Astrocyte (in vitro differentiated cells and primary cell): ENCODE data around the gene KDM4B. TPM values are rescaled to one million over a fixed set of nuclear protein-coding genes. Genes with fewer than 3 reads are reported as not detected.

ENCODE experiments used
- microRNA-seq: library from miRNA; unstranded; fragments of <30 nt; microRNA quantifications from one replicate; pipeline ENCODE4 v1.2.0, GENCODE V29; 2020
- total RNA-seq: library from RNA; stranded (reverse); gene quantifications from 2 replicates; pipeline ENCODE4 v1.2.1, GENCODE V29; 2021

Gene KDM4B
- total RNA-seq, 1 donor from 2014 or later: 55.2 TPM

Small RNA genes lying within 50 kb of the gene (microRNA-seq; reads per million reads assigned to microRNA genes)
- gene MIR4747: 0.82 reads per million

Other genes starting within 250 kb of the KDM4B start
- 44.8 and 50.0 TPM in 2 replicates for gene DPP9, start 245.3 kb upstream of the KDM4B start, total RNA-seq
- 12.0 and 12.6 TPM in 2 replicates for gene FEM1A, start 177.4 kb upstream of the KDM4B start, total RNA-seq
- gene TICAM1, start 137.4 kb upstream of the KDM4B start, total RNA-seq: 10.0 TPM in 2 replicates
- 148 and 157 TPM in 2 replicates for gene PLIN3, start 101.4 kb upstream of the KDM4B start, total RNA-seq
- not detected in 2 replicates for gene ARRDC5, start 66.2 kb upstream of the KDM4B start, total RNA-seq
- gene UHRF1, start 59.6 kb upstream of the KDM4B start, total RNA-seq: 11.8 and 16.2 TPM in 2 replicates